Suppressor macrophage (primary cell): ENCODE measurements around the gene HIPK1.
"Not testable (repeated sequence)": the region's sequence is repeated elsewhere in the genome, so short reads cannot be mapped to it uniquely, and the experiment has no call there.

Source experiments
- DNase-seq, 4 experiments: peaks; one replicate each; pipeline ENCODE4 v3.0.0-alpha.2; 2020 to 2022

The HIPK1 gene

GRCh38 chr1:114015075-114015474, 86.0 kb downstream of the HIPK1 start:
- no peak for DNase-seq

GRCh38 chr1:114019724-114020123, 90.6 kb downstream of the HIPK1 start:
- not testable (repeated sequence) for DNase-seq

- DNase-seq = no peak
These were observed 92.6 kb downstream of the HIPK1 start for GRCh38 chr1:114021665-114022099.

- no peak for DNase-seq
These were observed 93.8 kb downstream of the HIPK1 start for GRCh38 chr1:114022877-114023276.

GRCh38 chr1:114023377-114023776, 94.3 kb downstream of the HIPK1 start:
- no peak for DNase-seq

- no peak for DNase-seq
These were observed 94.9 kb downstream of the HIPK1 start for GRCh38 chr1:114024049-114024448.

GRCh38 chr1:114025609-114026401, 96.7 kb downstream of the HIPK1 start:
- no peak for DNase-seq

GRCh38 chr1:114026797-114027196, 97.7 kb downstream of the HIPK1 start:
- DNase-seq = no peak
